Measurements from ENCODE around the gene FYN.

The FYN gene

GRCh38 chr6:111782192-111782809 lies 91.0 kb downstream of the FYN start:
- TF ChIP-seq CTCF (IDR thresholded peaks at IDR 0.05; ENCODE audit: extremely low read depth, insufficient read depth, missing control alignments) = no peak
- DNase-seq (ENCODE audit: low spot score) = no peak
- in situ Hi-C loops (cut with MboI; ENCODE audit: low pct_unique_long_range_greater_than_20kb, low sequenced_read_pairs, unreplicated experiment) = no loop called here

GRCh38 chr6:111781041-111781708 lies 92.1 kb downstream of the FYN start:
- DNase-seq (ENCODE audit: low spot score) = no peak
- in situ Hi-C loops (cut with MboI; ENCODE audit: low pct_unique_long_range_greater_than_20kb, low sequenced_read_pairs, unreplicated experiment) = no loop called here

GRCh38 chr6:111780393-111780792 lies 92.9 kb downstream of the FYN start:
- no peak for DNase-seq (ENCODE audit: low spot score)
- in situ Hi-C loops (cut with MboI; ENCODE audit: low pct_unique_long_range_greater_than_20kb, low sequenced_read_pairs, unreplicated experiment) = no loop called here
- TF ChIP-seq CTCF (IDR thresholded peaks at IDR 0.05; ENCODE audit: extremely low read depth, insufficient read depth, missing control alignments) = no peak

More at GRCh38 chr6:111781041-111781708, 92.1 kb downstream of the FYN start:
- no peak for TF ChIP-seq CTCF (IDR thresholded peaks at IDR 0.05; ENCODE audit: extremely low read depth, insufficient read depth, missing control alignments)

- in situ Hi-C loops (cut with MboI; ENCODE audit: low pct_unique_long_range_greater_than_20kb, low sequenced_read_pairs, unreplicated experiment) = no loop called here
- no peak for DNase-seq (ENCODE audit: low spot score)
- TF ChIP-seq CTCF (IDR thresholded peaks at IDR 0.05; ENCODE audit: extremely low read depth, insufficient read depth, missing control alignments) = no peak
Measured at GRCh38 chr6:111779660-111780059, 93.6 kb downstream of the FYN start.

- TF ChIP-seq CTCF (IDR thresholded peaks at IDR 0.05; ENCODE audit: extremely low read depth, insufficient read depth, missing control alignments) = no peak
- no peak for DNase-seq (ENCODE audit: low spot score)
- in situ Hi-C loops (cut with MboI; ENCODE audit: low pct_unique_long_range_greater_than_20kb, low sequenced_read_pairs, unreplicated experiment) = no loop called here
Measured at GRCh38 chr6:111779031-111779430, 94.2 kb downstream of the FYN start.

GRCh38 chr6:111777357-111777756 lies 95.9 kb downstream of the FYN start:
- in situ Hi-C loops (cut with MboI; ENCODE audit: low pct_unique_long_range_greater_than_20kb, low sequenced_read_pairs, unreplicated experiment) = no loop called here
- no peak for DNase-seq (ENCODE audit: low spot score)
- TF ChIP-seq CTCF (IDR thresholded peaks at IDR 0.05; ENCODE audit: extremely low read depth, insufficient read depth, missing control alignments) = no peak
